GM12878 (cell line): ENCODE measurements around the gene ACTN3. TPM values are rescaled to one million over a fixed set of nuclear protein-coding genes. Genes with fewer than 3 reads are reported as not detected.
"Not testable (repeated sequence)": the region's sequence is repeated elsewhere in the genome, so short reads cannot be mapped to it uniquely, and the experiment has no call there.

ENCODE experiments used
- ATAC-seq: fragments of 200-7000 bp; cut with Tn5 transposase; 3 replicates; pipeline ENCODE4 v1.9.1; 2020; ENCODE audit warnings: mild to moderate bottlenecking, moderate library complexity
- BruUV-seq: library from RNA; stranded (reverse); fragments of 400-500 nt; replicated peaks from 2 replicates; lab custom pipeline; 2021; lab: Mats Ljungman, UMichigan
- CTCF ChIA-PET: fragments of 300-600 bp; sonication (Branson Sonifier 250); formaldehyde crosslinking; extraction: SDS; loops from one replicate; lab custom pipeline; 2021; ENCODE audit warnings: inconsistent platforms; lab: Yijun Ruan, JAX
- POLR2A ChIA-PET: fragments of 350-600 bp; formaldehyde crosslinking; extraction: SDS; loops from one replicate; lab custom pipeline; 2021; ENCODE audit warnings: inconsistent platforms; lab: Charles Lee
- RAD21 ChIA-PET: fragments of 300-600 bp; sonication (Branson Sonifier 250); formaldehyde crosslinking; loops from one replicate; lab custom pipeline; 2023; ENCODE audit warnings: antibody characterized with exemption; ENCODE audit not compliant: unreplicated experiment; lab: Charles Lee
- SMC1A ChIA-PET: fragments of 300-600 bp; sonication (Branson Sonifier 250); formaldehyde crosslinking; loops from one replicate; lab custom pipeline; 2023; ENCODE audit not compliant: unreplicated experiment, uncharacterized antibody; lab: Charles Lee
- DNase-seq: peaks from one replicate; pipeline ENCODE4 v3.0.0-alpha.2; 2011; ENCODE audit warnings: low read depth, low spot score
- FAIRE-seq: peaks from 3 replicates; lab custom pipeline; 2011; peaks lifted over from hg19 to GRCh38; lab: Jason Lieb, UNC
- H2AFZ ChIP-seq: 2 replicates; pipeline ENCODE4 v1.6.0; 2011; ENCODE audit warnings: low read depth, low read length, control low read depth; ENCODE audit not compliant: control insufficient read depth
- H3K27ac ChIP-seq: 2 replicates; pipeline ENCODE4 v1.5.1; 2011; ENCODE audit warnings: control low read depth; ENCODE audit not compliant: control insufficient read depth, insufficient read depth
- H3K27me3 ChIP-seq, 2 experiments: replicated peaks in 1 of 2; 2 replicates each; pipeline versions ENCODE4 v1.6.0 to v1.6.1; 2011; ENCODE audit warnings: low read length in 1 of 2; ENCODE audit not compliant: control insufficient read depth in 2 of 2, insufficient read depth in 2 of 2
- H3K36me3 ChIP-seq, 2 experiments: 2 replicates each; pipeline ENCODE4 v1.5.1; 2011; ENCODE audit warnings: low read length in 1 of 2; ENCODE audit not compliant: control insufficient read depth in 2 of 2, insufficient read depth in 2 of 2
- H3K4me1 ChIP-seq: 2 replicates; pipeline ENCODE4 v1.6.1; 2011; ENCODE audit warnings: mild to moderate bottlenecking, low read length, moderate library complexity, mixed read lengths; ENCODE audit not compliant: control insufficient read depth, insufficient read depth
- H3K4me2 ChIP-seq: 2 replicates; pipeline ENCODE4 v1.6.0; 2011; ENCODE audit warnings: control low read depth; ENCODE audit not compliant: control insufficient read depth, insufficient read depth
- H3K4me3 ChIP-seq: fragments of 200-600 bp; sonication (generic); 2 replicates; pipeline ENCODE4 v1.5.1; 2016
- H3K79me2 ChIP-seq: 2 replicates; pipeline ENCODE4 v1.6.0; 2011; ENCODE audit warnings: low read length; ENCODE audit not compliant: control insufficient read depth, insufficient read depth
- H3K9ac ChIP-seq: 2 replicates; pipeline ENCODE4 v1.8.0; 2011; ENCODE audit warnings: low read length, control low read depth, mixed read lengths; ENCODE audit not compliant: control insufficient read depth, insufficient read depth
- H3K9me3 ChIP-seq: replicated peaks from 3 replicates; pipeline ENCODE4 v1.5.1; 2011; ENCODE audit warnings: mild to moderate bottlenecking, low read length; ENCODE audit not compliant: control insufficient read depth, insufficient read depth
- H4K20me1 ChIP-seq: 2 replicates; pipeline ENCODE4 v1.6.0; 2011; ENCODE audit not compliant: control insufficient read depth, insufficient read depth
- BCL11A ChIP-seq: IDR thresholded peaks from 2 replicates; pipeline ENCODE4 v1.6.1; 2011; ENCODE audit warnings: low read depth, low read length
- CBX5 ChIP-seq: sonication (generic); IDR thresholded peaks from 2 replicates; pipeline ENCODE4 v1.6.1; 2016; ENCODE audit warnings: low read depth, moderate library complexity, mild to moderate bottlenecking, inconsistent platforms
- RFX5 ChIP-seq: IDR thresholded peaks from 2 replicates; pipeline ENCODE4 v1.6.1; 2011; ENCODE audit warnings: low read depth, low read length, improper control_type of control experiment
- SRF ChIP-seq, 2 experiments: IDR thresholded peaks; 2 replicates each; pipeline ENCODE4 v1.6.1; 2011; ENCODE audit warnings: low read depth in 2 of 2, low read length in 2 of 2, mild to moderate bottlenecking in 1 of 2, moderate library complexity in 1 of 2
- STAT3 ChIP-seq: IDR thresholded peaks from 2 replicates; pipeline ENCODE4 v1.6.1; 2011; ENCODE audit warnings: low read depth, low read length, improper control_type of control experiment
- WGBS: methylation state at CpG from one replicate; pipeline ENCODE4 v1.1.6; 2016; ENCODE audit warnings: low lambda C conversion rate; ENCODE audit not compliant: insufficient replicate concordance, insufficient coverage; ENCODE audit errors: missing lambda C conversion rate; 5-methylcytosine and 5-hydroxymethylcytosine counted together
- in situ Hi-C: fragments of 300-500 bp; cut with MboI; formaldehyde crosslinking; loops from 9 replicates; pipeline ENCODE4 v1.14.3; 2018; ENCODE audit warnings: mixed read lengths
- intact Hi-C: fragments of 100-400 bp; cut with micrococcal nuclease; formaldehyde crosslinking; loops from one replicate; pipeline ENCODE4 v1.14.2; 2022; ENCODE audit not compliant: unreplicated experiment
- polyA plus RNA-seq, 11 experiments: library from polyadenylated mRNA; depleted of rRNA in 4 of 11; unstranded in 6 of 11; stranded (reverse) in 5 of 11; fragments of >200 nt; fragmentation: Nextera tagmentation in 4 of 11; fragmentation: Illumina TruSeq in 1 of 11; extraction: Ambion mirVana in 4 of 11; extraction: Trizol in 1 of 11; gene quantifications; 1 replicate in 1 of 11; 2 replicates in 10 of 11; pipeline versions ENCODE4 v1.2.1 to v1.2.3, GENCODE V29; 2011 to 2016; ENCODE audit warnings: inconsistent platforms in 2 of 11, missing spikeins in 2 of 11, low read depth in 1 of 11
- total RNA-seq, 4 experiments: library from RNA; depleted of rRNA in 3 of 4; stranded (reverse); fragments of >200 nt in 3 of 4; fragmentation: Illumina TruSeq in 1 of 4; extraction: Trizol in 1 of 4; gene quantifications; 2 replicates each; pipeline versions ENCODE4 v1.2.1 to v1.2.3, GENCODE V29; 2013 to 2021
- TF ChIP-seq, protein P1 (sequence below): fragments of 450-650 bp; IDR thresholded peaks from 2 replicates; pipeline ENCODE4 v1.6.1; 2017; ENCODE audit warnings: low read depth, mild to moderate bottlenecking, moderate library complexity
- TF ChIP-seq, protein P2 (sequence below): fragments of 450-650 bp; IDR thresholded peaks from 2 replicates; pipeline ENCODE4 v1.6.1; 2017; ENCODE audit warnings: borderline replicate concordance
- TF ChIP-seq, protein P3 (sequence below): fragments of 450-650 bp; IDR thresholded peaks from 2 replicates; pipeline ENCODE4 v1.6.1; 2017; ENCODE audit warnings: mild to moderate bottlenecking, moderate library complexity

The ACTN3 gene
- total and polyA plus RNA-seq, 10 of the 15 experiments (the other 5 are each of a cell fraction or from before 2014, with no cell fraction given): 0.06 to 0.67 (median 0.17) TPM; not detected in 3

DNA sequence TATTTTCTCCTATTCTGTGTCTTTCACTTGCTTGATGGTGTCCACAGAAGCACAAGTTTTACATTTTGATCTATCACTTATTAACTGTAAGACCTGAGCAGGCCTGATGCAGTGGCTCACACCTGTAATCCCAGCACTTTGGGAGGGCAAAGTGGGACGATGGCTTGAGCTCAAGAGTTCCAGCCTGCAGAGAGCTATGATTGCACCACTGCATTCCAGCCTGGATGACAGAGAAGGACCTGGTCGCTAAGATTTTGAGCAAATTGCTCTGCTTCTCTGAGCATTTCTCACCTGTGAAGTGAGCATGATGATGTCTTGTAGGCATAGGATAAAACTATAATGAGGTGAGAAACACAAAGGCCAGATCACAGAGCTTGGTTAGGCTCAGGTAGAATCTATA lies 39.4 kb downstream of the ACTN3 start (continued):
- TF ChIP-seq, protein P1, sequence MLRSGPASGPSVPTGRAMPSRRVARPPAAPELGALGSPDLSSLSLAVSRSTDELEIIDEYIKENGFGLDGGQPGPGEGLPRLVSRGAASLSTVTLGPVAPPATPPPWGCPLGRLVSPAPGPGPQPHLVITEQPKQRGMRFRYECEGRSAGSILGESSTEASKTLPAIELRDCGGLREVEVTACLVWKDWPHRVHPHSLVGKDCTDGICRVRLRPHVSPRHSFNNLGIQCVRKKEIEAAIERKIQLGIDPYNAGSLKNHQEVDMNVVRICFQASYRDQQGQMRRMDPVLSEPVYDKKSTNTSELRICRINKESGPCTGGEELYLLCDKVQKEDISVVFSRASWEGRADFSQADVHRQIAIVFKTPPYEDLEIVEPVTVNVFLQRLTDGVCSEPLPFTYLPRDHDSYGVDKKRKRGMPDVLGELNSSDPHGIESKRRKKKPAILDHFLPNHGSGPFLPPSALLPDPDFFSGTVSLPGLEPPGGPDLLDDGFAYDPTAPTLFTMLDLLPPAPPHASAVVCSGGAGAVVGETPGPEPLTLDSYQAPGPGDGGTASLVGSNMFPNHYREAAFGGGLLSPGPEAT: no peak
- no peak for TF ChIP-seq RFX5
- TF ChIP-seq, protein P2, sequence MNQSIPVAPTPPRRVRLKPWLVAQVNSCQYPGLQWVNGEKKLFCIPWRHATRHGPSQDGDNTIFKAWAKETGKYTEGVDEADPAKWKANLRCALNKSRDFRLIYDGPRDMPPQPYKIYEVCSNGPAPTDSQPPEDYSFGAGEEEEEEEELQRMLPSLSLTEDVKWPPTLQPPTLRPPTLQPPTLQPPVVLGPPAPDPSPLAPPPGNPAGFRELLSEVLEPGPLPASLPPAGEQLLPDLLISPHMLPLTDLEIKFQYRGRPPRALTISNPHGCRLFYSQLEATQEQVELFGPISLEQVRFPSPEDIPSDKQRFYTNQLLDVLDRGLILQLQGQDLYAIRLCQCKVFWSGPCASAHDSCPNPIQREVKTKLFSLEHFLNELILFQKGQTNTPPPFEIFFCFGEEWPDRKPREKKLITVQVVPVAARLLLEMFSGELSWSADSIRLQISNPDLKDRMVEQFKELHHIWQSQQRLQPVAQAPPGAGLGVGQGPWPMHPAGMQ: no peak
- TF ChIP-seq, protein P3, sequence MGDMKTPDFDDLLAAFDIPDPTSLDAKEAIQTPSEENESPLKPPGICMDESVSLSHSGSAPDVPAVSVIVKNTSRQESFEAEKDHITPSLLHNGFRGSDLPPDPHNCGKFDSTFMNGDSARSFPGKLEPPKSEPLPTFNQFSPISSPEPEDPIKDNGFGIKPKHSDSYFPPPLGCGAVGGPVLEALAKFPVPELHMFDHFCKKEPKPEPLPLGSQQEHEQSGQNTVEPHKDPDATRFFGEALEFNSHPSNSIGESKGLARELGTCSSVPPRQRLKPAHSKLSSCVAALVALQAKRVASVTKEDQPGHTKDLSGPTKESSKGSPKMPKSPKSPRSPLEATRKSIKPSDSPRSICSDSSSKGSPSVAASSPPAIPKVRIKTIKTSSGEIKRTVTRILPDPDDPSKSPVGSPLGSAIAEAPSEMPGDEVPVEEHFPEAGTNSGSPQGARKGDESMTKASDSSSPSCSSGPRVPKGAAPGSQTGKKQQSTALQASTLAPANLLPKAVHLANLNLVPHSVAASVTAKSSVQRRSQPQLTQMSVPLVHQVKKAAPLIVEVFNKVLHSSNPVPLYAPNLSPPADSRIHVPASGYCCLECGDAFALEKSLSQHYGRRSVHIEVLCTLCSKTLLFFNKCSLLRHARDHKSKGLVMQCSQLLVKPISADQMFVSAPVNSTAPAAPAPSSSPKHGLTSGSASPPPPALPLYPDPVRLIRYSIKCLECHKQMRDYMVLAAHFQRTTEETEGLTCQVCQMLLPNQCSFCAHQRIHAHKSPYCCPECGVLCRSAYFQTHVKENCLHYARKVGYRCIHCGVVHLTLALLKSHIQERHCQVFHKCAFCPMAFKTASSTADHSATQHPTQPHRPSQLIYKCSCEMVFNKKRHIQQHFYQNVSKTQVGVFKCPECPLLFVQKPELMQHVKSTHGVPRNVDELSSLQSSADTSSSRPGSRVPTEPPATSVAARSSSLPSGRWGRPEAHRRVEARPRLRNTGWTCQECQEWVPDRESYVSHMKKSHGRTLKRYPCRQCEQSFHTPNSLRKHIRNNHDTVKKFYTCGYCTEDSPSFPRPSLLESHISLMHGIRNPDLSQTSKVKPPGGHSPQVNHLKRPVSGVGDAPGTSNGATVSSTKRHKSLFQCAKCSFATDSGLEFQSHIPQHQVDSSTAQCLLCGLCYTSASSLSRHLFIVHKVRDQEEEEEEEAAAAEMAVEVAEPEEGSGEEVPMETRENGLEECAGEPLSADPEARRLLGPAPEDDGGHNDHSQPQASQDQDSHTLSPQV: no peak
- no peak for TF ChIP-seq SRF (IDR thresholded peaks at IDR 0.05; ENCODE audit: low read depth in 2 of 2, low read length in 2 of 2)
- TF ChIP-seq STAT3: no peak
- no peak for TF ChIP-seq CBX5
- no peak for TF ChIP-seq BCL11A

DNA sequence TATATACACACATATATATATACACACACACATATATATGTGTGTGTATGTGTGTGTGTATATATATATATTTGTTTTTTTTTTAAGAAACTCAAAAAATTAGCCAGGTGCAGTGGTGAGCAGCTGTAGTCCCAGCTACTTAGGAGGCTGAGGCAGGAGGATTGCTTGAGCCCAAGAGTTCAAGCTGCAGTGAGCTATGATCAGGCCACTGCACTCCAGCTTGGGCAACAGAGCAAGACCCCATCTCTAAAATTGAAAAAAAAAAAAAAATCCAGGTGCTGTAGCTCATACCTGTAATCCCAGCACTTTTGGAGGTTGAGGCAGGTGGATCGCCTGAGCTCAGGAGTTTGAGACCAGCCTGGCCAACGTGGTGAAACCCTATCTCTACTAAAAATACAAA lies 42.6 kb downstream of the ACTN3 start:
- H4K20me1 ChIP-seq, DNase-seq, FAIRE-seq, H3K4me2 ChIP-seq, intact Hi-C loops, H3K27me3 ChIP-seq, H3K4me3 ChIP-seq, BruUV-seq, H3K4me1 ChIP-seq, H3K9ac ChIP-seq, H3K27ac ChIP-seq, H3K79me2 ChIP-seq, H3K36me3 ChIP-seq, H2AFZ ChIP-seq, H3K9me3 ChIP-seq, in situ Hi-C loops, ATAC-seq: not testable (repeated sequence)
- ChIA-PET SMC1A (interaction anchor here (1.0 to 2.1 kb wide), 2 partner anchors 11 to 89 kb away, joined by 3 to 8 read pairs; partner anchors contain the start of gene RBM4B), RAD21 (interaction anchor here (0.7 kb wide), 1 partner anchor 49 kb away, joined by 3 read pairs; the partner anchor contains the start of gene RBM4), CTCF (interaction anchor here (0.6 to 1.3 kb wide), 2 partner anchors 30 to 153 kb away, joined by 3 read pairs; no protein-coding TSS in a partner anchor), POLR2A (interaction anchor here (1.5 to 6.8 kb wide), 2 partner anchors 23 to 88 kb away, joined by 3 to 26 read pairs; partner anchors contain the start of gene RBM4B)
- 47% methylated on average over 2 of the region's 2 CpGs for WGBS
